HG03520 (cell line): ENCODE data around the gene MAMDC4.
A peak's percentile ranks its signal among the peaks of the same experiment; 100 is the strongest.

ENCODE experiments used
- ATAC-seq: cut with Tn5 transposase; IDR thresholded peaks from one replicate; pipeline ENCODE4 v1.9.1; 2021; ENCODE audit warnings: mild to moderate bottlenecking, moderate library complexity; ENCODE audit not compliant: unreplicated experiment

MAMDC4 gene

DNA sequence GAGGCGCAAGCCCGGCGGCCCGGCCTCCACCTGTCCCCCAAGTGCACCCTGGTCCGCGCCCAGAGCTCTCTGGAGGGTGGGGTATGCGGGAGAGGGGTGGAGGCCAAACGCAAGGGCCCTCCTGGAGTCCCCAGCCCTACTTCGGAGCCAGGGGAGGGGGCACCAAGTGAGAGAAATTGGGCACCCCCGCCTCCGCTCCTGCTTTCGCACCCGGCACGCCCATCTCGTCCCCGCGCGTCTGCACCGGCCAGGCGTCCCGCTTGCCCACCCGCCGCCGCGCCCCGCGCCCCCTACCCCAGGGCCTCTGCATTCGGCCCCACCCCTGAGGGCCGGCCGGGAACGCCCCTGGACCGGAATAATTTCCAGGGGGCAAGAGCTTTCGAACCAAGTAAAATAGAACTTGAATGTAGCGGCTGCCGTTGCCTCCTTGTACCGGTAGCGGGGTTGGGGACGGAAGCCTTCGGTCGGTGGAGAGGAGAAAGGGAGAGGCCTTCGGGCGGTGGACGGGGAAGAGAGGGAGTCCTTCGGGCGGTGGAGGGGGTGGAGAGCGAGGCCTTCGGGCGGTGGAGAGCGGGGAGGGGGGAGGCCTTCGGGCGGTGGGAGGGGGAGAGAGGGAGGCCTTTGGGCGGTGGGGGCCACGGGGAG, 3.6 kb upstream of the MAMDC4 start:
- no peak for ATAC-seq

DNA sequence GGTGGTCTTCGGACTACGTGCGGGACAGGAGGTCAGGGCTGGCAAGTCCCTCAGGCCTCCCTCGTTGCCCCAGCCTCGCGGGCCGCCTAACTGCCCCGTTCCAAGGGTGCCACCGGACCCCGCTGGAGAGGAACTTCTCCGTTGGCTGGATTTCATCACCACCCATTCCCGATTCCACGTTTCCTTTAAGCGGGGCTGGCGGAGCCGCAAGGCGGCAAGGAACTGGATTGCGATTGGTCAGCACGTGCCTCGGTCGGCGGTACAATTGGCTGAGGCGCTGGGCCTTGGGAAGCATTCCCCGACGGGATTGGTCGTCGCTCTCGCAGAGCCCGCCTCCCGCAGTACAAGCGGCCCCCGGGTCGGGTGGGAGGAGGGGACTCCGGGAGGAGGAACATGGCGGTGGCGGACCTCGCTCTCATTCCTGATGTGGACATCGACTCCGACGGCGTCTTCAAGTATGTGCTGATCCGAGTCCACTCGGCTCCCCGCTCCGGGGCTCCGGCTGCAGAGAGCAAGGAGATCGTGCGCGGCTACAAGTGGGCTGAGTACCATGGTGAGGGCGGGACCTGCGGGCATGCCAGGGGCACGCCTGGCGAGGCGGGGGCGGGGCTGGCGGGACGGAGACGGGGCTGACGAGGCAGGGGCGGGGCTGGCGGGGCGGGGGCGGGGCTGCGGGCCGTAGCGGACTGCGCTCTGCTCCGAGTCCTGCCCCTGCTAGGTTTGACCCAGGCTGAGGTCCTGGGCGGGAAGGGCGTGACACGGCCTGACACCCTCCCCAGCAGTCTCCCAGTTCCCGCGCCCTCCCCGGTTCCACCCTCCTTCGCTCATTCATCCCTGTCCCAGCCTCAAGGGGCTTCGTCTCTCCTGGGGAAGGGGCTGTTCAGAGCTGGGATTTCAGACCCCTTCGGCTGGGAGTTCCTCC, 2.8 kb upstream of the MAMDC4 start, which contains the start of gene PHPT1:
Gene PHPT1, plus strand, starts transcription at position 372 of the 922 bp plus-strand sequence. Its CDS starts 22 bp downstream, at position 394.
- ATAC-seq: peak; percentile 82

DNA sequence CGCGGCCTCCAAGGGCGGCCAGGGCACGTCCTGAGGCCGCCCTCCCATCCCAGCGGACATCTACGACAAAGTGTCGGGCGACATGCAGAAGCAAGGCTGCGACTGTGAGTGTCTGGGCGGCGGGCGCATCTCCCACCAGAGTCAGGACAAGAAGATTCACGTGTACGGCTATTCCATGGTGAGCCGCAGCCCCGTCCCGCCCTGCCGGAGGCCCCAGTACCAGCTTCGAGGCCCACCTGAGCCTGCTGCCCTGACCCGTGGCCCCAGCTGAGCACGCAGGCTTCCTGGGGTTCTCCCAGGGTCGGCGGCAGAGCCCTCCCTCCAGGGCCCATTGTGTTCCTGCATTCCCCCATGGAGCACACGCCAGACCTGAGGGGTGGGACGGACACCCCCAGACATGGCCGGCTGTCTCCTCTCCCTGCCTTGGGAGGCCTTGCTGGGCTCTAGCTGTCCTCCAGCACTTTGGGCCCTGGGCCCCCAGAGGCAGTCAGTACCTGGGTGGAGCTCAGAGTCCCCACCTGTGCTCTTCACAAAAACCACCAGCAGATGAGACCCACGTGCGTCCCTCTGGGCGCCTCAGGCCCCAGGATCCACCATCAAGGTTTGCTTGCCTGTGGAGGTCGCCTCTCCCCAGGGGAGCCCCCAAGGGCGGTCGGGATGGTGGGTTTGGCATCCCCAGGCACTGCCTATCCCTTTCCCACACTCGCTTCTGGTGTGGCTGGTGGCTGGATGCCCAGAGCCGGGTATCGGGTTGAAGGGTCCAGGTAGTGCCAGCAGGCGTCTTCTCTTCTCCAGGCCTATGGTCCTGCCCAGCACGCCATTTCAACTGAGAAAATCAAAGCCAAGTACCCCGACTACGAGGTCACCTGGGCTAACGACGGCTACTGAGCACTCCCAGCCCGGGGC, 1.9 kb upstream of the MAMDC4 start:
- no peak for ATAC-seq

DNA sequence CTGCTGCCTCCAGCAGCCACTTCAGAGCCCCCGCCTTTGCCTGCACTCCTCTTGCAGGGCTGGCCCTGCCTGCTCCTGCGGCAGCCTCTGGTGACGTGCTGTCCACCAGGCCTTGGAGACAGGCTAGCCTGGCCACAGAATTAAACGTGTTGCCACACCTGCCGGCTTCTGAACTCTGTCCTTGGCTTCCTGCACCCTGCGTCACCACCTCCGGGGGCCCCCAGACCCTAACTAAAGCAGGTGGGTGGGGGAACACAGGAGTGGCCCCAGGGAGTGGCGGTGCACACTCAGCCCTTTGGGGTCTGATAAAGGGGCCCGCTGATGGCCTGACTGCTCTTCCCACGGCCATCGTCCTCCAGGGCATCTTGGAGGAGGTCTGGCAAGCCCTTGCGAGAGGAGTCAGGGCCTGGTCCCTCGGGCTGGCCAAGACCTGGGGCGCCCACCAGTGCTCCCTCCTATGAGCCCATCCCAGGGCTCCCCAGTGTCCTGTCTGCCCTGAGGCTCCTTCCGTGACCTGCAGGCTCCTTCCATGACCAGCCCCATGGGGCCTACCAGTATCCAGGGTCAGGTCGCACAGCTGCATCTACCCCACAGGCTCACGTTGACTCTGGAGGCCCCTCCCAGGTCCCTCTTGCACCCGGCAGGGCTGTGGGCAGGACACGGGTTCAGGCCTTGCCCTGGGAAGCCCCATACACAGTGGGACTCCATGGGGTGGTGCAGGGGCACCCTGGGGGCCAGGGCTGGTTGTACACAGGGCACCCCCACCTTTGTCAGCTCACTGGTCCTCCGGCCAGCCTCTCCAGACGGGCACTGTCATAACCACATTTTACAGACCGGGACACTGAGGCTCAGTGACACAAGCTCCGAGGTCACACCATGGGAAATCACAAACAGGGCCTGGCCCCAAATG, 1.0 kb upstream of the MAMDC4 start:
- ATAC-seq: no peak

DNA sequence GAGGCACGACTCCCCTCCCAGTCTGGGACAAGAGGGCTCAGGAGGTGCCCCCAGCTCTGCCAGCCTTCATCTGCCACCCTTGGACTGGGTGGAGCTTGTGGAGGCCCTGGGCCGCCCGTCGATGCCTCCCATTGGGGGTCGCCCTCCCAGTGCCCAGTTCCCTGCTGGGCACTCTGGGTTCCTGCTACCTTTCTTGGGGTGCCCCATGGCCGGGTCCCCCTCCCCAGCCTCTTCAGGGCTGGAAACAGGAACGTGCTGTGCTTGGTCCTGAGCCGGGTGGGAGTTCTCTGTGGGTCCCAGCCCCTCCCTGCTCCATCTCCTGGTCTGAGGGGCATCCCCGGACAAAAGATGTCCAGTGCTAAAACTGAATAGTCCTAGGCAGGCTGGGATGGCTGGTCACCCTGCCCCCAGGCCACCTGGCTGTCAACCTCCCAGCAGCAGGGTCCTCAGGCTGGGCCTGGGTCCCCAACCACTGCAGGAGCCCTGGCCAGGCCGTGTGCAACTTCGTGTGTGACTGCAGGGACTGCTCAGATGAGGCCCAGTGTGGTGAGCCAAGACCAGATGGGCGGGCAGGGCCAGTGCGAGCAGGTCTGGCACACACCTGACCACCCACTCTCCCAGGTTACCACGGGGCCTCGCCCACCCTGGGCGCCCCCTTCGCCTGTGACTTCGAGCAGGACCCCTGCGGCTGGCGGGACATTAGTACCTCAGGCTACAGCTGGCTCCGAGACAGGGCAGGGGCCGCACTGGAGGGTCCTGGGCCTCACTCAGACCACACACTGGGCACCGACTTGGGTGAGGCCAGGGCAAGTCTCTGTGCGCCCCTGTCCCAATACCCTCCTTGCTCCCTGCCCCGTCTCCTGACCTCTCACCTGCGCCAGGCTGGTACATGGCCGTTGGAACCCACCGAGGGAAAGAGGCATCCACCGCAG, 784 bp downstream of the MAMDC4 start:
- ATAC-seq: no peak

DNA sequence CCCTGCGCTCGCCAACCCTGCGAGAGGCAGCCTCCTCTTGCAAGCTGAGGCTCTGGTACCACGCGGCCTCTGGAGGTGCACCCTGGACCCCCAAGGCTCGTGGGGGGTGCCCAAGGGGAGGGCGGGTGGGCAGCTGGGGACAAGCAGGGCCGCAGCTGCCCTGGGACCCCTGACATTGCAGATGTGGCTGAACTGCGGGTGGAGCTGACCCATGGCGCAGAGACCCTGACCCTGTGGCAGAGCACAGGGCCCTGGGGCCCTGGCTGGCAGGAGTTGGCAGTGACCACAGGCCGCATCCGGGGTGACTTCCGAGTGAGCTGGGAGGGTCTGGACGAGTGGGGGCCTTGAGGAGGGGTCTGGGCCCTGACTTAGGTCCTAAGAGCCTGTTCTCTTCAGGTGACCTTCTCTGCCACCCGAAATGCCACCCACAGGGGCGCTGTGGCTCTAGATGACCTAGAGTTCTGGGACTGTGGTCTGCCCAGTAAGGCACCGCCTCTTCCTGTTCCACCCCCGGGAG, 1.5 kb downstream of the MAMDC4 start:
- no peak for ATAC-seq

DNA sequence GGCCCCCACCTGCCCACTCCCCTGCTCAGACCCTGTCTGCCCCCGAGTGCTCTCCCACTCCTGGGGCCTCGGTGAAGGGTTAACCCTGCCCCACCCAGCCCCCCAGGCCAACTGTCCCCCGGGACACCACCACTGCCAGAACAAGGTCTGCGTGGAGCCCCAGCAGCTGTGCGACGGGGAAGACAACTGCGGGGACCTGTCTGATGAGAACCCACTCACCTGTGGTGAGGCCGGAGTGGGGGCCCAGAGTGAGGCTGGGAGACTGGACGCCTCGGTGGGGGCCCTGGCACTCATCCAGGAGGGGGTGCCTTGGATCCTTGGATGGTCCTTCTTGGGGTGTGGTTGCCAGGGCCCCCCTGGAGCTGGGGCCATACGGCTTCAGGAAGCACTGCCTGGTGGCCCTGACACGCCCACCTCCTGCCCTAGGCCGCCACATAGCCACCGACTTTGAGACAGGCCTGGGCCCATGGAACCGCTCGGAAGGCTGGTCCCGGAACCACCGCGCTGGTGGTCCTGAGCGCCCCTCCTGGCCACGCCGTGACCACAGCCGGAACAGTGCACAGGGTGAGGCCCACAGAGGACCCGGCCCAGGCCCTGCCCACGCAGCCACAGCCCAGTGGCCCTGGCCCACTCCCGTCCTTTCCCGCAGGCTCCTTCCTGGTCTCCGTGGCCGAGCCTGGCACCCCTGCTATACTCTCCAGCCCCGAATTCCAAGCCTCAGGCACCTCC, 2.1 kb downstream of the MAMDC4 start:
- no peak for ATAC-seq

DNA sequence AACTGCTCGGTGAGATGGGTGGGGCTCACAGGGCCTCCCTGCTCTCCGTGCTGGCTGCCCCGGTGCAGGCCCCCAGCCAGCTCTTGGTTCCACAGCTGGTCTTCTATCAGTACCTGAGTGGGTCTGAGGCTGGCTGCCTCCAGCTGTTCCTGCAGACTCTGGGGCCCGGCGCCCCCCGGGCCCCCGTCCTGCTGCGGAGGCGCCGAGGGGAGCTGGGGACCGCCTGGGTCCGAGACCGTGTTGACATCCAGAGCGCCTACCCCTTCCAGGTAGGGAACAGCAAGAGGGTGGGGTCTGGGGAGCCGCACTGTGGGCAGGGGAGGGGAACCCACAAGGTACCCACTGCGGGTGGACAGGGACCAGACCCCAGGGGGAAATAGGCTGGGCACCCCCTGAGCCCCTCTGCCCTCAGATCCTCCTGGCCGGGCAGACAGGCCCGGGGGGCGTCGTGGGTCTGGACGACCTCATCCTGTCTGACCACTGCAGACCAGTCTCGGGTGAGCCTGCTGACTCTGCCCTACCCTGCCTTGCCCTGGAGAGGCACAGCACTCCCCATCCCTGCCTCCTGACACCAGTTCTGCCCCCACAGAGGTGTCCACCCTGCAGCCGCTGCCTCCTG, 2.8 kb downstream of the MAMDC4 start:
- ATAC-seq: no peak

DNA sequence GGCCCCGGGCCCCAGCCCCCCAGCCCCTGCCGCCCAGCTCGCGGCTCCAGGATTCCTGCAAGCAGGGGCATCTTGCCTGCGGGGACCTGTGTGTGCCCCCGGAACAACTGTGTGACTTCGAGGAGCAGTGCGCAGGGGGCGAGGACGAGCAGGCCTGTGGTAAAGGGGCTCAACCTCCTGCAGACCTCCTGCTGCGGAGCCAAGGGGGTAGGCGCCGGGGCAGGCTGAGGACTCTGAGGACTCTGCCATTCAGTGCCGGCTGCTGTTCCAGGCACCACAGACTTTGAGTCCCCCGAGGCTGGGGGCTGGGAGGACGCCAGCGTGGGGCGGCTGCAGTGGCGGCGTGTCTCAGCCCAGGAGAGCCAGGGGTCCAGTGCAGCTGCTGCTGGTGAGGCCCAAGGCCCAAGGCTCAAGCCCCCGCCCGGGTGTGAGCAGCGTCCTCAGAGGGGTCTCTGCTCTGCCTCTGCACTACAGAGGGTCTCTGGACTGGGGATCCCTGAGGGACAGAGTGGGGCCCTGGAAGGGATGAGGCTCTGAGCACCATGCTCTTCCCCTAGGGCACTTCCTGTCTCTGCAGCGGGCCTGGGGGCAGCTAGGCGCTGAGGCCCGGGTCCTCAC, 3.4 kb downstream of the MAMDC4 start:
- no peak for ATAC-seq

DNA sequence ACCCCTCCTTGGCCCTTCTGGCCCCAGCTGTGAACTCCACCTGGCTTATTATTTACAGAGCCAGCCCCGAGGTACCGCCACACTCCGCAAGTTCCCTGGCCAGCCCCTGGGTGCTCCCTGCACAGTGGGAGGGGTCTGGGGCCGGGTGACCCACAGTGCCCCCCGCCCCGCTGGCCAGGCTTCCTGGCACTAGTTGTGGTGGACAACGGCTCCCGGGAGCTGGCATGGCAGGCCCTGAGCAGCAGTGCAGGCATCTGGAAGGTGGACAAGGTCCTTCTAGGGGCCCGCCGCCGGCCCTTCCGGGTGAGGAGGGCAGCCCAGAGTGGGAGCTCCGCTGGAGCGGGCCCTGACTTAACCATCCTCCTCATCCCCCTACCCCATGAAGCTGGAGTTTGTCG, 3.9 kb downstream of the MAMDC4 start:
- ATAC-seq: no peak

DNA sequence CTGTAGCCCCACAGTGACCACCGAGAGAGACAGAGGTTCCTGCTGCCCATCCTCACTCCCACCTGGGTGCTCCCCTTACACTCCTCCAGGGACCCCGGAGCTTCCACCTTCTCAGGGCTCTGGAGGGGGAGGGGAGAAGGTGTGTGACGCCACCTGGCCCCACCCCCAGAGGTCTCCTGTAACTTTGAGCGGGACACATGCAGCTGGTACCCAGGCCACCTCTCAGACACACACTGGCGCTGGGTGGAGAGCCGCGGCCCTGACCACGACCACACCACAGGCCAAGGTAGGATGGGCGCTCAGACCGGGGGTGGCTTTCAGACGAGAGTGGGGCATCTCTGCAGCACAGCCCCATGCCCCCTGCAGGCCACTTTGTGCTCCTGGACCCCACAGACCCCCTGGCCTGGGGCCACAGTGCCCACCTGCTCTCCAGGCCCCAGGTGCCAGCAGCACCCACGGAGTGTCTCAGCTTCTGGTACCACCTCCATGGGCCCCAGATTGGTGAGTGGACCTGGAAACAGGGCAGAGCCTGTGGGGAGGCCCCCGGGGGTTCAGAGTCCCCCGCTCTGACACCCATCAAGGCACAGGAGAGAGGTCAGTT, 4.5 kb downstream of the MAMDC4 start:
- no peak for ATAC-seq

DNA sequence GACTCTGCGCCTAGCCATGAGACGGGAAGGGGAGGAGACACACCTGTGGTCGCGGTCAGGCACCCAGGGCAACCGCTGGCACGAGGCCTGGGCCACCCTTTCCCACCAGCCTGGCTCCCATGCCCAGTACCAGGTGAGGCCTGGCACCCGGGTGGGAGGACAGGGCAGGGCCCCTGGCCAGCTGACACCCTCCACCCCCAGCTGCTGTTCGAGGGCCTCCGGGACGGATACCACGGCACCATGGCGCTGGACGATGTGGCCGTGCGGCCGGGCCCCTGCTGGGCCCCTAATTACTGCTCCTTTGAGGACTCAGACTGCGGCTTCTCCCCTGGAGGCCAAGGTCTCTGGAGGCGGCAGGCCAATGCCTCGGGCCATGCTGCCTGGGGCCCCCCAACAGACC, 5.0 kb downstream of the MAMDC4 start:
- no peak for ATAC-seq

DNA sequence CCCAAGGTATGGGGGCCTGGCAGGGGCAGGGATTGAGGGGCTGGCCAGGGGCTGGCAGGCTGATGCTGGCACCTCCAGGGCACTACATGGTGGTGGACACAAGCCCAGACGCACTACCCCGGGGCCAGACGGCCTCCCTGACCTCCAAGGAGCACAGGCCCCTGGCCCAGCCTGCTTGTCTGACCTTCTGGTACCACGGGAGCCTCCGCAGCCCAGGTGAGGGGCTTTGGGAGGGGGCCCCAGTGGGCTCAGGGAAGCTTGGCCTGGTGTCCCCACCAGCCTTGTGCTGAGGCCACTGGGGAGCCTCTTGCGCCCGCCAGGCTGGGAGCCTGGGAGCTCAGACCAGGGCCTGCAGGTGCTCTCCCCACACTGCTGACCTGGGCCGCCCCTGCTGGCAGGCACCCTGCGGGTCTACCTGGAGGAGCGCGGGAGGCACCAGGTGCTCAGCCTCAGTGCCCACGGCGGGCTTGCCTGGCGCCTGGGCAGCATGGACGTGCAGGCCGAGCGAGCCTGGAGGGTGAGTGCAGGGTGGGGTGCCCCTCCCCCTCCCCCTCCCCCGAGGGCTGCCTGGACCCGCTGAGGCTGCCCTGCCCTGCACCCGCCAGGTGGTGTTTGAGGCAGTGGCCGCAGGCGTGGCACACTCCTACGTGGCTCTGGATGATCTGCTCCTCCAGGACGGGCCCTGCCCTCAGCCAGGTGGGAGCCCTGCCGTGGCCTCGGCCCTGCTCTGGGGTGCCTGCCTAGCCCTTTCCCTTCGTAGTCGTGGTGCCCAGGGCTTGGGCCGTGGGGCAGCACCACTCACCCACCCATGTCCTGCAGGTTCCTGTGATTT, 5.7 kb downstream of the MAMDC4 start:
- ATAC-seq: no peak

DNA sequence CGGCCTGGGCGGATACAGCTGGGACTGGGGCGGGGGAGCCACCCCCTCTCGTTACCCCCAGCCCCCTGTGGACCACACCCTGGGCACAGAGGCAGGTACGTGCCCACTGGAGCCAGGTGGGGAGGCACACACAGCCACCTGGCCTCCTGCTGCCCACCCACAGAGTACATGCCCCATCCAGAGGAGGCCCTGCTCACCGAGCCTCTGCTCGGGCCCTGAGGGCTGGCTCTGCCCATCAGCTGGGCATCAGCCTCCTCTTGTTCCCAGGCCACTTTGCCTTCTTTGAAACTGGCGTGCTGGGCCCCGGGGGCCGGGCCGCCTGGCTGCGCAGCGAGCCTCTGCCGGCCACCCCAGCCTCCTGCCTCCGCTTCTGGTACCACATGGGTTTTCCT, 6.3 kb downstream of the MAMDC4 start:
- ATAC-seq: no peak

DNA sequence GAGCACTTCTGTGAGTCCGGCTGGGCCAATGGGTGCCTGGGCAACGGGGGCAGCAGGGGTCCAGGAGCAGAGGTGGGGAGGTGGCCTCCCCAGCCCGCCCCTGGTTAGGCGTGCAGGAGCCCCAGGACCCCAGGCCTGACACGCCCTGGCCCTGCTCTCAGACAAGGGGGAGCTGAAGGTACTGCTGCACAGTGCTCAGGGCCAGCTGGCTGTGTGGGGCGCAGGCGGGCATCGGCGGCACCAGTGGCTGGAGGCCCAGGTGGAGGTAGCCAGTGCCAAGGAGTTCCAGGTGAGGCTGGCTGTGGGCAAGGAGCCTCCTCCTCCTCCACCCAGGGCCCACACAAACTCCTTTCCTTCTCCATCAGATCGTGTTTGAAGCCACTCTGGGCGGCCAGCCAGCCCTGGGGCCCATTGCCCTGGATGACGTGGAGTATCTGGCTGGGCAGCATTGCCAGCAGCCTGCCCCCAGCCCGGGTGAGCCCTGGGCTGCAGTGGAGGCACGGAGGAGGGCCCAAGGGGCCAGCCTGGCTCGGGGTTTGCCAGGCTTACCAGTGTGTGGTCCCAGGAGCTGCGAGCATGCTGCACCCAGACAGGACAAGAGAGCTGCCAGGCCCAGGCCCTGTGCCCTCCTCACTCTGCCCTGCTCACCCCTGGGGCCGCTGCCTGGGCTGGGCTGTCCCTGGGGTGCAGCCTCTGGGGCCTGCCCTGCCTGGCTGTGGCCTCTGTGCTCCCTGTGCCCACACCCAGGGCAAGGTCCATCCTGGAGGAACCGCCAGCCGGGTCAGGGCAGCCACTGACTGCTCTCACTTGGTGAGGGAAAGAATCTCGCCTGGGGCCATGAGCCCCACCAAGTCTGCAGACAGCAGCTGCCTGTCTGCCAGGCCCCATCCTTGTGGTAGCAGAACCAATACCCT, 7.0 kb downstream of the MAMDC4 start:
- ATAC-seq: no peak
